ENCODE data around the gene DES.
A peak's percentile ranks its signal among the peaks of the same experiment; 100 is the strongest.
"Not testable (repeated sequence)": the region's sequence is repeated elsewhere in the genome, so short reads cannot be mapped to it uniquely, and the experiment has no call there.

The DES gene

DNA sequence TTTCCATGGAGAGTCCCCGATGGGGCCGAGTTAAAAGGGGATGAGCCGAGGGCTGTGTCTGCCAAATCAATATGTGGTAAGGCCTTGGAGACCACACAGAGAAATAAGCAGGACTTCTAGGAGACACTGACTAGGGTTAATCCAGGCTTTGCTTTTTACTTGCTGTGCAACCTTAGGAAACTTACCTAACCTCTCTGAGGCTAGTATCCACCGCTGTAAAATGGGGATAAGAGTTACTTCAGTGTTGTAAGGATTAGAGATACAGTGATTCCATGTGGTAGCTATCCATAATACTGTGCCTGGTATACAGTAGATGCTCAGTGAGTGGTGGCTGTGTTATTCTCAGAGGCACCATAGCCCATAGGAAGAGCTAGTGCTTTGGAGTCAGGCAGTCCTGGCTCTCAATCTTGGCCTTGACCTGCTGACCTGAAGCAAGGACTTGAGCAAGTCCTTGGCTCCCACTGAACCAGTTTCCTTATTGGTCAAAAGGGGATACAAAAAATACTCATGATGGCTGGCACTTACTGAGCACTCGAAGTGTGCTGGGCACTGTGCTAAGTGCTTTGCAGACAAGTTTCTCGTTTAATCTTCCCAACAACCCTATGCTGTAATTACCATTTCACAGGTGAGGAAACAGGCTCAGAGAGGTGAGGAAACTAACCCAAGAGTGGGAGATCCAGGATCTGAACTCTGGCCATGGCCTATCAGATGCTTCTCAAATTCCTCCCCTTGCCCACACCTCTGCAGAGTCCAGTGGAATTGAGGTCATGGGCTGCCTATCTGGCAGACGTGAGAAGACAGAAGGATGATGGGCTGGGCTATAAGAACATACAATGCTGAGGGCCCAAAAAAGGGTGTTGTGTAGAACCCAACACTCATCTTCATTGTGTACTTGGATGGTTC is 12.0 kb upstream of the DES start:
- no peak overlapping the region for H3K4me3 ChIP-seq (ENCODE audit: low read length)
- TF ChIP-seq CTCF (conservative IDR thresholded peaks at IDR 0.05; ENCODE audit: low read length) = no peak
- no peak for DNase-seq (ENCODE audit: low read depth)

GRCh38 chr2:219406861-219407230 is 11.3 kb upstream of the DES start:
- no peak for TF ChIP-seq CTCF (conservative IDR thresholded peaks at IDR 0.05; ENCODE audit: low read length)

GRCh38 chr2:219407343-219407742 is 10.8 kb upstream of the DES start:
- H3K4me3 ChIP-seq (ENCODE audit: low read length); DNase-seq (ENCODE audit: low read depth): not testable (repeated sequence)

More at GRCh38 chr2:219406861-219407230, 11.3 kb upstream of the DES start:
- no peak overlapping the region for H3K4me3 ChIP-seq (ENCODE audit: low read length)
- DNase-seq (ENCODE audit: low read depth) = peak; percentile 96

- DNase-seq (ENCODE audit: low read depth) = no peak
- no peak overlapping the region for H3K4me3 ChIP-seq (ENCODE audit: low read length)
- no peak for TF ChIP-seq CTCF (conservative IDR thresholded peaks at IDR 0.05; ENCODE audit: low read length)
These were observed 10.0 kb upstream of the DES start for GRCh38 chr2:219408204-219408603.

- no peak overlapping the region for H3K4me3 ChIP-seq (ENCODE audit: low read length)
- TF ChIP-seq CTCF (conservative IDR thresholded peaks at IDR 0.05; ENCODE audit: low read length) = no peak
- DNase-seq (ENCODE audit: low read depth) = no peak
These were observed 9.5 kb upstream of the DES start for GRCh38 chr2:219408631-219409030.

DNA sequence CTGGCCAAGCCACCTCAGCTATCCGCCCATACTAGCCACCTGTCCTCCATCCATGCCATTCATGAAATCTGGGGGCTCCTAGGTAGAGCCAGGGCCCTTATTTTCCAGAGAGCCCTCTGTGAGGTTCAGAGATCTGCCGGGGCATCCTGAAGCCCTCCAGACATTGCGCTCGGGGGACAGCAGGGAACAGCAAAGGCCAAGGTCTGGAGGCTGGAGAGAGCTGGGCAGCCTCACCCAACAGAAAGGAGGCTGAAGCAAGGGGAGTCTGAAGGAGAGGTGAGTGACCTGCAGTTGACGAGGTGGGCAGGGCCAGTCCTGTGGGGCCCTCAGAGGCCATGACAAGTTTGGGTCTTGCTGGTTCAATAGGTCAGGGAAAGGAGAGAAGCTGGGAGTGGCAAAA is 8.6 kb upstream of the DES start:
- DNase-seq (ENCODE audit: low read depth) = no peak
- H3K4me3 ChIP-seq (ENCODE audit: low read length) = no peak overlapping the region
- TF ChIP-seq CTCF (conservative IDR thresholded peaks at IDR 0.05; ENCODE audit: low read length) = no peak

GRCh38 chr2:219410390-219410789 is 7.8 kb upstream of the DES start:
- H3K4me3 ChIP-seq (ENCODE audit: low read length) = no peak overlapping the region
- TF ChIP-seq CTCF (conservative IDR thresholded peaks at IDR 0.05; ENCODE audit: low read length) = no peak
- DNase-seq (ENCODE audit: low read depth) = no peak
